Colon (tissue), 2 donors: Measurements from ENCODE around the gene GPC6.

Source experiments
- FAIRE-seq: peaks from 2 replicates; lab custom pipeline; 2012; peaks lifted over from hg19 to GRCh38; lab: Jason Lieb, UNC
- donor health status: control.
- donor health status: control.

GPC6 gene

GRCh38 chr13:93853912-93854311 lies 627.3 kb downstream of the GPC6 start:
- FAIRE-seq: no peak

- no peak for FAIRE-seq
Measured at GRCh38 chr13:93857126-93857525, 630.5 kb downstream of the GPC6 start.

GRCh38 chr13:93859716-93860115 lies 633.1 kb downstream of the GPC6 start:
- no peak for FAIRE-seq

- no peak for FAIRE-seq
Measured at GRCh38 chr13:93861818-93862217, 635.2 kb downstream of the GPC6 start.

GRCh38 chr13:93862259-93862658 lies 635.7 kb downstream of the GPC6 start:
- FAIRE-seq: no peak

- FAIRE-seq: no peak
Measured at GRCh38 chr13:93865235-93865634, 638.6 kb downstream of the GPC6 start.

GRCh38 chr13:93867481-93867880 lies 640.9 kb downstream of the GPC6 start:
- no peak for FAIRE-seq

GRCh38 chr13:93872376-93872775 lies 645.8 kb downstream of the GPC6 start:
- FAIRE-seq: no peak

- FAIRE-seq: no peak
Measured at GRCh38 chr13:93872786-93873347, 646.3 kb downstream of the GPC6 start.

GRCh38 chr13:93875547-93875946 lies 648.9 kb downstream of the GPC6 start:
- FAIRE-seq: no peak

GRCh38 chr13:93876236-93876635 lies 649.6 kb downstream of the GPC6 start:
- FAIRE-seq: no peak

GRCh38 chr13:93878675-93879074 lies 652.1 kb downstream of the GPC6 start:
- no peak for FAIRE-seq

GRCh38 chr13:93881411-93881810 lies 654.8 kb downstream of the GPC6 start:
- FAIRE-seq: no peak

GRCh38 chr13:93882086-93882651 lies 655.6 kb downstream of the GPC6 start:
- FAIRE-seq: no peak

- no peak for FAIRE-seq
Measured at GRCh38 chr13:93889430-93889951, 662.9 kb downstream of the GPC6 start.

- no peak for FAIRE-seq
Measured at GRCh38 chr13:93899981-93900380, 673.4 kb downstream of the GPC6 start.

GRCh38 chr13:93900731-93901130 lies 674.1 kb downstream of the GPC6 start:
- no peak for FAIRE-seq

- no peak for FAIRE-seq
Measured at GRCh38 chr13:93903909-93904308, 677.3 kb downstream of the GPC6 start.

GRCh38 chr13:93915269-93915809 lies 688.7 kb downstream of the GPC6 start:
- no peak for FAIRE-seq

GRCh38 chr13:93922063-93922855 lies 695.7 kb downstream of the GPC6 start:
- no peak for FAIRE-seq

- FAIRE-seq: no peak
Measured at GRCh38 chr13:93925990-93926389, 699.4 kb downstream of the GPC6 start.

GRCh38 chr13:93926425-93926824 lies 699.8 kb downstream of the GPC6 start:
- FAIRE-seq: no peak

- no peak for FAIRE-seq
Measured at GRCh38 chr13:93927431-93927830, 700.8 kb downstream of the GPC6 start.
